Measurements from ENCODE around the gene POLR3K. TPM values are rescaled to one million over a fixed set of nuclear protein-coding genes. Genes with fewer than 3 reads are reported as not detected.

Gene POLR3K
- total RNA-seq, 1 donor from 2014 or later, result 12.9 TPM

DNA sequence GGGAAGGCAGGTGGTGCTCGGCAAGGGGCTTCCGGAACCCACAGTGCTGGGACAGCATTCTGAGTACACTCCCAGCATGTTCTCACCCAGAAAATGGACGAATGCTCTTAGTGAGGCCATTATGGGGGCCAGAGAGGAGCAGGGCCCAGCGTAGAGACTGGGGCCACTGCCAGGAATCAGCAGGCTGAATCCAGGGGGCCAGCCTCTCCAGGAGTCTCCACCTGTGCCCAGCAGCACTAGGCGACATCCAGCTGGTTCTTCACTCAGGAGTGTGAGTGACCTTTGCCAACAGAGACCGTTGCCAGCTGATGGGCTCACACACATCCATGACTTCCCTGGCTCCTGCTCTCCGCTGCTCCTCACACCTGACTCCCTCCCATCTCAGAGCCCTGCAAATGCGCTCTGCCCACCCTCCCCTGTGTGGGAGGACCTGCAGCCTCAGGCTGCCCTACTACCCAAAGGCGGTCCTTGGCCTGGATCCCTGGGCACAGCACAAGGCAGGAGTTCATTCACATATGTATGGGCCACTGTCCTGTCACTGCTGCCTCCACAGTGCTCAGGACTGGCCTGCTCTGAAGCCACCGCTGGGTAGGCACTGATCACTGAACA is 13.9 kb upstream of the POLR3K start:
- ATAC-seq, result peak; percentile 5
- DNase-seq, result peak; percentile 44
- intact Hi-C loops (cut with micrococcal nuclease), result no loop called here

DNA sequence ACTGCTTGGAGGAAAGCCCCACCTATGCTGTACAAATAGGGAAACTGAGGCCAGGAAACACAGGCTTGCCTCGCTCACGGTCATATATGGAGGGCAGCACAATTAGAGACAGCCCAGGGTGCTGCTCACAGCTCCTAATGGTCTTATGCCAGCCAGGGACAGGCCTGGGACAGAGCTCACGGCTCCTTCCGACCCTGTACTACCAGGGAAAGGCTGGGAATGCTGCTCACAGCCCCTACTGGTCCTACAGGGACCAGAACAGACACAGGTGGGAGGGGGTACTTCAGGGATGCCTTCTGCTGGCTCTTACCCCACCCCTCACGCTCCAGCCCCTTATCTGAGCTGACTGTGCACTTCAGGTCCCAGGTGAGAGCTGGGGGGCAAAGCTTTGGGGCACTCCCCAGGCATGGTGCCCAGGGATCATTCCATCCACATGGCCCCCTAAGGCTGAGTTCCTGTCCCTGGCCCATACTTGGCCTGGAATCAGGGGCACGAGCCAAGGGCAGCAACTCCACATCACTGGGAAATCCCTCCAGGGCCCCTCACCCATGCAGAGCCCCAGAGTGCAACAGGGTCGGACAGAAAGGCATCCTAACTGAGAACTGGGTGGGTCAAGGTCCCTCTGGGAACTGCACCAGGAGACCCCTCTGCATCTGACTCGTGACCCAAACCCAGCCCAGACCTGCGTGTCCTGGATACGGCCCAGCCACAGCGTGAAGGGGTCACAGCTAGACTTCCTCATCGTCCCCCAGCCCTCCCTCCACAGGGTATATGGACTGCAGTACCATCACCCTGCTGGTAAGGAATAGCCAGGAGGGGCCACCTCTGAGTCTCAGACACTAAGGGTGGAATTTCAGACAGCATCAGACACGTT is 13.1 kb upstream of the POLR3K start:
- intact Hi-C loops (cut with micrococcal nuclease), result no loop called here

DNA sequence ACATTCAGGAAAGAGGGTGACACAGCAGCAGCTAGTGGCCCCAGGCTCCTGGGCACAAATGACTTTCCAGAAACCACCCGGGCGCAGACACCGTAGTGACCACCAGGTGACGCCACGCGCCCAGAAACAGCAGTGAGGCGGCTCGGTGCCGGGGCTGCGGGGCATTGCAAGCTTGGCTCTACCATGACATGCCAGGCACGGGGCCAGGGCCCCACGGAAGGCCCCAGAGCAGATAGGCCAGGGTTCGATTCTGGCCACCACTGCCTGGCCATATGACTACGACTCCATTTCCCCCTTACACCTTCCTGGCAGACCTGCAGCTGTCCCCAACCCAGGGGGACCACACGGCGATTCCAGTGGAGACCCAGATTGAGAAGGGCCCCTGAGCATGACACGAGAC is 12.3 kb upstream of the POLR3K start:
- DNase-seq (peak; percentile 92), ATAC-seq (peak; percentile 66)
- intact Hi-C loops (cut with micrococcal nuclease), result no loop called here

More for the DNA sequence above, 13.1 kb upstream of the POLR3K start:
- ATAC-seq, result peak; percentile 2
- peak; percentile 26 for DNase-seq

DNA sequence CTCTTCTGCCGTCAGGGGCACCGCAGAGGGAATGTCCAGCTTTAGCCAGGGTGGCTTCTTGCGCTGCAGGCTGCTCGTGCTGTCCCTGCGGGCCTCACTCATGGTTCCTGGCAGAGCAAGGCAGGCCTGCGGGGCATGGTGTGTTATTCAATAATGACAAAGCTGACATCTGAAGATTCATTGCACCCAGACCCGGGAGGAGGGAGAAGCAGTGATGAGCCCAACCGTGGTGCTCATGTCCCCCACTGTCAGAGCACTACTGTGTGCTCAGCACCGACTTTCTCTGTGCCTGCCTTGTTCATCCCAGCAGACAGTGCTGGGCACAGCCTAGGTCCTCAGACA is 11.5 kb upstream of the POLR3K start:
- no peak for ATAC-seq
- DNase-seq, result peak; percentile 22
- intact Hi-C loops (cut with micrococcal nuclease), result no loop called here

DNA sequence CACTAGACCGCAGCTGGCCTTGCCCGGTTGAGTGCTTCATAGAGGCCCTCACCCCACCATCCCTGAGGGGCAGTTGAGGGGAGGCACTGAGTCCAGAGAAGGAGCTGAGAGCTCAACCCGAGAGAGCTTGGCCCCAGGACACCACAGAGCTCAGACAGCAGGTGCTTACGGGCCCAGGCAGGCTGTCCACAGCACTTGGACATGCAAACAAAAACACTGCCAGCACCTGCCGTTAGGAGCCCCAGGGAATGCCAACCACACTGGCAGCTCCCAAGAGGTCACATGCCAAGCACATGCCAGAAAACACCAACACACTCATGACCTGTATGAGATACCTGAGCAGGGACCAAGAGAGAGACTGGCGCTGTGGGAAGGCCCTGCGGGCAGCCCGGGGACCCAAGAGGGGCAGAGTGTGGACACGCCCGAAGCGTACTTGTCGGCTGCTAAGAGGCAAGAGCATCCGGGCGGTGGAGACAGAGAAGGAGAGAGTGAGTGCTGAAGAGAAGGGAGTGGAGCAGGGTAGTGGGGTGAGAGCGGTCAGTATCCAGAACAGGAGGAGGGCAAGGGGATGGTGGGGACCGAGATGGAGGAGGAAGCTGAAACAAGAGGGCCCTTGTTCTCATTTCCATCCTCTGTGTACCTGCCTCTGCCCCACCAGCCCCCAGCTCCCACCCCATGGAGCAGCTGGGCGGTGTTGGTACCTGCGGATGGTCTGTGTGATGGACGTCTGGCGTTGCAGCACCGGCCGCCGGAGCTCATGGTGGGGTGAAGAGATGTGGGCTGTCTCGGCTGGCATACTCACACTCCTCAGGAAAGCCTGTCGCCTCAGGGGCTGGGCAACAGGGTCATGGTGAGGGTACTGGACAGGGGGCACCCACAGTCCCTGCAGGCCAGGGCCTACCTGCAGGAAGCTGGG is 10.8 kb upstream of the POLR3K start:
- DNase-seq (peak; percentile 31), ATAC-seq (no peak)
- intact Hi-C loops (cut with micrococcal nuclease), result no loop called here

DNA sequence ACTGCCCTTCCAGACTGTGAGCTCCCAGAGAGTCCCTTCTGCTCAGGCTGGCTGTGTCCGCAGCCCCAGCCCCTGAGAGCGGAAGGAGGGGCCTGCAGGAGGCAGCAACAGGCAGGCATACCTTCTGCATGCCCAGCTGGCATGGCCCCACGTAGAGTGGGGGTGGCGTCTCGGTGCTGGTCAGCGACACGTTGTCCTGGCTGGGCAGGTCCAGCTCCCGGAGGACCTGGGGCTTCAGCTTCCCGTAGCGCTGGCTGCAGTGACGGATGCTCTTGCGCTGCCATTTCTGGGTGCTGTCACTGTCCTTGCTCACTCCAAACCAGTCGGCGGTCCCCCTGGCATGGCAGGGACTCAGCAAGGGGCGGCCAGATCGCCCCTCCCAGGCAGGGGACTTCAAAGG is 10.1 kb upstream of the POLR3K start:
- ATAC-seq, result no peak
- peak; percentile 32 for DNase-seq
- intact Hi-C loops (cut with micrococcal nuclease), result no loop called here

DNA sequence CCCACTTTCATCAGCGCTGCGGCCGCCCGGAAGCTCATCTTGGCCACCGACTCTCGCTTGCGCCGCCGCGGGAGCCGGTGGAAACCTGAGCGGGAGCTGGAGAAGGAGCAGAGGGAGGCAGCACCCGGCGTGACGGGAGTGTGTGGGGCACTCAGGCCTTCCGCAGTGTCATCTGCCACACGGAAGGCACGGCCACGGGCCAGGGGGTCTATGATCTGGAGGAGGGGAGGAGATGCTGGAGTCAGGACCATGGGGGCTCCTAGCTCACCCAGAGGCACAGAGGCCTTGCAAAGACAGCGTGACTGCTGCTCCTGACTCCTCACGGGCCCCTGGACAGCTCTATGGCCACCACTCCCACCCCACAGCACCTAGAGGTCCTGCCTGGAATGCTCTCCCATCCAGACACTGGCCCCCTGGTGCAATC is 9.6 kb upstream of the POLR3K start:
- intact Hi-C loops (cut with micrococcal nuclease), result no loop called here
- DNase-seq (peak; percentile 25), ATAC-seq (no peak)

DNA sequence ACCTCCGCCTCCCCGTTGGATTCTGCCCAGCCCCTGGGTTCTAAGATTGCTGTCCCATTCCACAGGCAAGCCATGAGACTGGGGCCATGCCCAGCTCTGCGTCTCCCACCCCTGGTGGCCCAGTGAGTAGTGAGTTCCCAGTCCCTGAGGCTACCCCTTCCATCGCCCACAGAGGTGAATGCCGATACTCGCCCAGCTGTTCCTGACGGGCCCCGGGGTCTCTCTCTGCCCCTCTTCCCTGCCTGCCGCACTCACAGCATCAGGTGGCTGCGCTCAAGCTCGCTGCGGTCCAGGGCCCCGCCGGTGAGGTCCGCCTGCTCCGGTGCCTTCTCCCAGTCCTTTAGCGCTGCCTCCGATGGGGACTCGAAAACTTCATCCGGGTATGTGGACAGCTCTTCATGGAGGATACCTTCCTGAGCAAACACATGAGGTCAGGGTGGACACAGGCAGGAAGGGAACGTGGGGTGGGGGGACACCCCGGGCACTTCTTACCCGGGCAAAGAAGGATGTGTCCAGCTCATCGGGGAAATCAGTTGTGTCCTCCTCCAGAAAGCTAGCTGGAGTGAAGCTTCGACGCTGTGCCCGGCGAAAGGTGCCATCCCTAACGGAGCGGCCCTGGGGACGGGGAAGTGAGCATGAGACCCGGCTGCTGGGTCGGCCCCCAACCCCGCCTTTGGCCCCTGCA is 9.0 kb upstream of the POLR3K start:
- ATAC-seq (no peak), DNase-seq (peak; percentile 22)
- intact Hi-C loops (cut with micrococcal nuclease), result no loop called here

DNA sequence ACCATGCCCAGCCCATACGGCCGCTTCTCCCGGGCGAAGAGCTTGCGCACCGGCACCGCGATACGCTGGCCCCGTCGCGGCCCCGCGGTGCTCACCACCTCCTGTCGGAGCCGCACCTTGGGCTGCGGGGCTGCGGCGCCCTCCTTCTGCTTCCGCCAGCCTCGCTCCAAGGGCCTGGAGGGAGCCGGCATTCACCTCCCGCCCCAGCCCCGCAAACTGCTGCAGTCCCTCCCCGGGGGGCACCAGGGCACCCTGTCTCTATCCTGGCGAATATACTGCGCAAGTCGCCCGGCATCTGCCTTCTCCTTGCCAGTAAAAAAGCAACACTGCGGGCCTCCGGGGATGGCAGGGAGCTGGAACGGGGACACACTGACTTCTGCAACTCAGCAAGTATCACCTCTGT is 8.5 kb upstream of the POLR3K start:
- DNase-seq (peak; percentile 30), ATAC-seq (no peak)

DNA sequence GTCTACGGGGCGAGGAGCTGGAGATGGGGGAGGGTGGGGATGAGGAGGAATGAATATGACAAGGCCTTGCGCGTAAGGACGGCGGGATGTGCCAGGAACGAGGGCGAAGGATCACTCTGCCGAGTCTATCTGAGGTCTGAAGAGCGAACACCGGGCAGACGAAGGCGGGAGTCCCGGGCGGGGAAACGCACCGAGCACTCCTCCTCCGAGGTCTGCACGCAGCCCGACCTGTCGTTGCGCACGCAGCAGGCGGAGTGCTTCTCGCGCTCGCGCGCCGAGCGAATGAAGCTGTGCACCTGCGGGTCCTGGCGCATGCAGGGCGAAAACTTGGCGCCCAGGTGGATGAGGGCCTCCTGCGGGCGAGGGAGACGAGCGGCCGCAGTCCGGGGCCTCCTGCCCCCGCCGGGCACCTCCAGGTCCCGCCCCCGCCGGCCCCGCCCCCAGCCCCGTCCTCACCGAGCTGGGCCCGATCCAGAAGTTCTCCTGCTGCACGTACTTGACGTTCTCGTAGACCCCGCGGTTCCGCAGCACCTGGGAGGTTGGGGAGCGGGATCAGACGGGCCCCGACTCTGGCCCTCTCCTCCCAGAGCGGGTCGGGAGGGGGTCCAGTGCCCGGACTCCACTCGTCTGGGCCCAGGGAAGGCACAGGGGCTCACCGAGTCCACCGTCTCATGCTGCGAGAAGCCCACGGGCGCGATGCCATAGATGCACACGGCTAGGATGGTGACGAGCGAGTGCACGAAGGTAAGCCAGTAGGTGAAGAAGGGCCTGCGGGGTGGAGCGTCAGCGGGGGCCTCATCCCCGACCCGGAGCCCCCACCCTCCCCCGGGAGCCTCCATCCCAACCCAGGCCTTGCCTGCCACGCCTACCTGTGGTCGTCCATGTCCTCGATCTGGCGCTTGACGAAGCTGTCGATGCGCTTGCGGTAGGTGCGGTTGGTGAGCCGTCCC is 7.8 kb upstream of the POLR3K start:
- ATAC-seq (no peak), DNase-seq (peak; percentile 27)
- intact Hi-C loops (cut with micrococcal nuclease), result no loop called here

More for the DNA sequence above, 8.5 kb upstream of the POLR3K start:
- intact Hi-C loops (cut with micrococcal nuclease), result no loop called here

DNA sequence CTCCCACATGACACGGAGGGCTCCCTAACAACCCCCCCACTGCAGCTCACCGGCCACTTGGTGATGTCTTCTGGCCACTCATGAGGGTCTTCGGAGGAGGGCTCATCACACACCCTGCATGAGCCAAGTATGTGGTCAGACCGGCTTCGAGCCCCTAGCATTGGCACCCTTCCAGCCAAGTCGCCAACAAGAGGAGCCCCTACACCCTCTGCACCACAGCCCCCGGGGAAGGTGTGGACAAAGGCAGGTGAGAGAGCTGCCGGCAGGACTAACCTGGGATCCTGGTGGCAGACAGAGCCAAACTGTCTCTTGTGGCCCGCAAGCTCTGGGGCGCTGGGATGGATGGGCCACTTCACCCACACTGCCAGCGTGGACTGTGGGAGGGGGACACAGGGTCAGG is 6.8 kb upstream of the POLR3K start:
- ATAC-seq, result no peak
- intact Hi-C loops (cut with micrococcal nuclease), result no loop called here
- DNase-seq, result peak; percentile 18

DNA sequence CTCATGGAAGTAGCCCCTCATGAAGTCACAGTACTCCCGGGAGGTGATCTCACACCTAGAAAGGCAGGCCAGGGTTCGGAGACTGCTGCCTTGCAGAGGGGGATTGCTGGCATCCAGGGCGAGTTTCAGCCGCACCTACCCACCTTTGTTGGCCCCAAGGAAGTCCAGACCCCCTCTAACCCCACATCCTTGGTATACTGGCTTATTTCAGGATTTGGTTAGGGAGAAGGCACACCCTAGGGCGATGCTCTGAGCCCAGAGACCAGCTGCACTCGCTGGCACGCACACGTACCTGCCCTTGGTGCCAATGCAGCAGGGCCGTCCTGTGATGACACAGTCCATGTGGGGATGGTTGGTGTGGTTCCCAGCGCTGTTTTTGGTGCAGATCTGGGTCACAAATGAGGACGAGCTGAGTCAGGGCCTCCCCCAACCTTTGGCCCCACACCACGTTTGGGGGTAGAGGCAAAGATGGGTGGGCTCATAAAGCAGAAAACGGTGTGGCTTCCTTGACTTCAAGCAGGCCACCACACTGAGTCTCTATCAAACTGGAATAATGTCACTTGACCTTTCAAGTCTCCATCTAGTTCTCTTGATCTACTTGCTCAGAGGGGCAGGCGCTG is 6.1 kb upstream of the POLR3K start:
- peak; percentile 10 for DNase-seq
- intact Hi-C loops (cut with micrococcal nuclease), result no loop called here
- ATAC-seq, result no peak

DNA sequence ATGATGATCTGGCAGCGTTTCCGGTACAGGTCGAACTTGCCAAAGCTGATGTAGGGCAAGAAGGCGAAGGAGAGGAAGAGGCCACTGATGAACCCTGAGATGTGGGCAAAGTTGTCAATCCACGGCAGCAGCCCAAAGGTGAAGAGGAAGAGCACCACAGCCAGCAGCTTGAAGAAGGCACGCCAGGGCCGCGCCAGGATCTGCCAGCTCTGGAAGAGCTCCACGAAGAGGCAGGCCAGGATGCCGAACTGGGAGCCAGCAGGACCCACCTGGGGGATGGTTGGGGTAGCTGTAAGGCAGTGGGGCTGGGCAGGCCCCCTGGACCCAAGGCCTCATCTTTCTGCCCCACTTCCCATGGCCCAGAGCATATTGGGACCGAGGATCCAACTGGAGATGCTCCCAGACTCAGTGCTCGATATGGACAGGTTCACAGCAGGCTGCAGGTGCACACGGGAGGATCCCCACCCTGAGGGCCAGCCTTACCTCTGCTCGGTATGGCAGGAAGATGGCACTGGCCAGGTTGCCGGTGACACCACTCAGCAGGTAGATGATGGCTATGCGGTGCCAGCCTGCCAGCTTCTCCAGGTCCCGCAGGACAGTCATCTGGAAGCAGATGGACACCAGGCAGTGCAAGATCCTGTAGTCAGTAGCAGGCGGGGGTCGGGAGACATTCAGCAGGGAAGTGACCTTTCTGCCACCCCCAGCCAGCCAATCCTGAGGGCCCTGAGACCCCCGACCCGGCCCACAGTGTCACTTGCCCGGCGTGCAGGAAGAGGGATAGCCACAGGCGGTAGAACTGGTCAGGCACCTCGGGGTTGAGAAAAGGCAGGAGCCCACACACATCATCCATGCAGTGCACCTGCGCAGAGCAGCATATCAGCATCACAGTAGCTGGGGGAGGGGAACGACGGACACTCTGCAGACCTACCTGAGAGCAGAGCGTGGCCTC is 5.4 kb upstream of the POLR3K start:
- peak; percentile 23 for DNase-seq
- ATAC-seq, result no peak
- intact Hi-C loops (cut with micrococcal nuclease), result no loop called here

DNA sequence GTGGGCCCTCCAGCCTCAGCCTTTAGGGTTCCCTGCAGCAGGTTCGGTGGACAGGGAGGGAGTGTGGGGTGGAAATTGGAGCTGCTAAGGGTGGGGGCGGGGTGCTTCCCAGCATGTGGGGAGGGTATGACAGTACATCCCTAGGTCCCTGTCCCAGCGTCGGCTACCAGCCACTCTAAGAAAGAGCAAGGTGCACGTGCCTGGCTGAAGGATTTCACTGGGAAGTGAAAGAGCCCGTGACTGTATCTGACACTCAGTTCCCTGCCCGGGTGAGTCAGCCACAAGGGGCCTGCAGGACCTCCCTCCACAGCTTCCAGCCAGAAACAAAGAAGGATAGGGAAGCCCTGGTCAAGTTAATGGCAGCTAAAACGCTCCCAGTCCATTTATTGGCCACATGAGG is 4.3 kb upstream of the POLR3K start:
- DNase-seq (no peak), ATAC-seq (no peak)
- intact Hi-C loops (cut with micrococcal nuclease), result no loop called here

DNA sequence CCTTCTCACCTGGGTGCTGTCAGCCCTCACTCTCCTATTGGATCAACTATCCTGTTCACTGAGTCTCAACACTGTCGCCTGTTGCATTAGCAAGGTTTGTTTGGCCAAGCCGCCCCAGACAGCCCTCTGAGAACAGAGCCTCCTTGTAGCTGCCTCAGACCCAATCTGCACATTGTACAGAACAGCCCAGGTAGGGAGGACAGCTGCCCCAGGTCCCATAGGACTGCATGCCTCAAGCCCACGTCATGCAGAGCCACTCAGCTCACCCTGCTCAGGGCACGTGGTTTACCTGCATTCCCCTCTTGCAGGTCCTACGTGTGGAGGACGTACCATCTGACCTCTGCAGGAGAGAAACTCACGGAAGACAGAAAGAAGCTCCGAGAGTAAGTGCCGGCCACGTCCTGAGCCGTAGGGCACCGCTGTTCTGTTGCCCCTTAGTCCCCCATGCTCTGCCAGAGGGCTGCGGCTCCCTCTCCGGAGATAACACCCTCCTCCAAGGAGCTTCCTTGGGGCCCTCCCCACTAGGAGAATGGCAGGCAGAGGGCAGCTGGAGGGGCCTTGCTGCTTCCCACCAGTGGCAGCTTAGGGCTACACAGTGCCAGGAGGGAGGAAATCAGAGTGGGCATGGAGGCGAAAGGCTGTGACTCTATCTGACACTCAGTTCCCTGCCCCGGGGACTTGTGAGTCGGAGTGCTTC is 3.0 kb upstream of the POLR3K start:
- DNase-seq (peak; percentile 18), ATAC-seq (no peak)
- intact Hi-C loops (cut with micrococcal nuclease), result no loop called here

DNA sequence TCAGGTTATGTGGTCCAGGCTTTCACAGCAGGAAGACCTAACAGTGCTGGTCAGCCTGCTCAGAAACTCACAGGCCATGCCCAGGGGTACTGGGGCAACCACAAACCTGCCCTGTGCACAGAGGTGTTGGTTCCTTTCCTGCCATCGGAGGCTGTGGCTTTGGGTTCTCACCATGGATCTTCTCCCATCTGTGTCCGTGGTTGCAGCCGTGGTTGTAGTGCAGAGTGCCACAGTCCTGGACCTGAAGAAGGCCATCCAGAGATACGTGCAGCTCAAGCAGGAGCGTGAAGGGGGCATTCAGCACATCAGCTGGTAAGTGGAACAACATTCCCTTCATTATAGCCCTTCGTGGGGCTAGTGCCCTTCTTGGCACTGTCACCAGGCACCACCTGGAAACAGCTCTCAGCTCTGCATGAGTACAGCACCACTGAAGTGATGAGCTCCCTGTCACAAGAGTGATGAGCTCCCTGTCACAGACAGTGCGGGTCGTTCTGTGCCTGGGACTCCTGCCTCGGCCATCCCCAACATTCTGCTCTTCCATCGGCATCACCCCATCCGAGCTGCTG is 2.2 kb upstream of the POLR3K start:
- intact Hi-C loops (cut with micrococcal nuclease), result no loop called here
- ATAC-seq, result no peak
- DNase-seq, result peak; percentile 22
